A673 (cell line): ENCODE data around the gene SV2C. TPM values are rescaled to one million over a fixed set of nuclear protein-coding genes. Genes with fewer than 3 reads are reported as not detected.
A peak's percentile ranks its signal among the peaks of the same experiment; 100 is the strongest.

Experiments
- BruUV-seq: library from RNA; stranded (reverse); fragments of 400-500 nt; replicated peaks from 2 replicates; lab custom pipeline; 2021; lab: Mats Ljungman, UMichigan
- CTCF ChIA-PET: fragments of 300-600 bp; sonication (Branson Sonifier 250); formaldehyde crosslinking; loops from one replicate; lab custom pipeline; 2022; ENCODE audit warnings: antibody characterized with exemption; lab: Charles Lee
- POLR2A ChIA-PET: fragments of 300-600 bp; sonication (Branson Sonifier 250); formaldehyde crosslinking; loops from one replicate; lab custom pipeline; 2022; ENCODE audit warnings: antibody characterized with exemption; ENCODE audit not compliant: low non-redundant PET; lab: Charles Lee
- DNase-seq: peaks from one replicate; pipeline ENCODE4 v3.0.0-alpha.2; 2015; ENCODE audit warnings: low spot score
- H3K27ac ChIP-seq: fragments of 200-600 bp; sonication (generic); 2 replicates; pipeline ENCODE4 v1.5.1; 2016; ENCODE audit warnings: mixed run types, low read depth, mild to moderate bottlenecking, mixed read lengths, antibody characterized with exemption, low read length; ENCODE audit not compliant: poor library complexity, severe bottlenecking
- H3K27me3 ChIP-seq: fragments of 200-600 bp; sonication (generic); replicated peaks from 2 replicates; pipeline ENCODE4 v1.6.1; 2017; ENCODE audit warnings: mixed run types, low read depth, mild to moderate bottlenecking, mixed read lengths, antibody characterized with exemption, low read length; ENCODE audit not compliant: insufficient read depth, poor library complexity
- H3K36me3 ChIP-seq: fragments of 200-600 bp; sonication (generic); 2 replicates; pipeline ENCODE4 v1.6.1; 2016; ENCODE audit warnings: mixed run types, mild to moderate bottlenecking, mixed read lengths, antibody characterized with exemption, low read length; ENCODE audit not compliant: insufficient read depth, poor library complexity, severe bottlenecking
- H3K4me1 ChIP-seq: fragments of 200-600 bp; sonication (generic); 2 replicates; pipeline ENCODE4 v1.6.1; 2017; ENCODE audit warnings: mixed run types, mild to moderate bottlenecking, mixed read lengths, antibody characterized with exemption, low read length; ENCODE audit not compliant: insufficient read depth, poor library complexity, severe bottlenecking
- H3K4me3 ChIP-seq: fragments of 200-600 bp; sonication (generic); 2 replicates; pipeline ENCODE4 v1.5.1; 2016; ENCODE audit warnings: low read depth, mixed run types, mild to moderate bottlenecking, mixed read lengths, low read length; ENCODE audit not compliant: poor library complexity, severe bottlenecking
- H3K9me3 ChIP-seq: fragments of 200-600 bp; sonication (generic); 2 replicates; pipeline ENCODE4 v1.6.1; 2016; ENCODE audit warnings: mixed run types, low read depth, mild to moderate bottlenecking, mixed read lengths, antibody characterized with exemption, low read length; ENCODE audit not compliant: poor library complexity, severe bottlenecking
- EZH2 ChIP-seq: fragments of 200-600 bp; sonication (generic); IDR thresholded peaks from 2 replicates; pipeline ENCODE4 v1.6.1; 2017; ENCODE audit warnings: borderline replicate concordance, low read depth, mild to moderate bottlenecking, mixed read lengths, antibody characterized with exemption, low read length; ENCODE audit not compliant: poor library complexity, severe bottlenecking
- intact Hi-C: fragments of 100-400 bp; cut with micrococcal nuclease; formaldehyde crosslinking; loops from one replicate; pipeline ENCODE4 v1.10.0; 2022; ENCODE audit not compliant: unreplicated experiment
- total RNA-seq: library from RNA; stranded (reverse); gene quantifications from 2 replicates; pipeline ENCODE4 v1.2.3, GENCODE V29; 2021
- TF ChIP-seq, protein P1 (sequence below): fragments of 300-800, 200-600 bp; sonication (generic); conservative IDR thresholded peaks from 2 replicates; pipeline ENCODE4 v1.5.1; 2017; ENCODE audit warnings: low read depth, mild to moderate bottlenecking, antibody characterized with exemption, low read length, moderate library complexity, mixed read lengths

The SV2C gene
- total RNA-seq, 1 experiment from 2014 or later = 3.1 TPM

DNA sequence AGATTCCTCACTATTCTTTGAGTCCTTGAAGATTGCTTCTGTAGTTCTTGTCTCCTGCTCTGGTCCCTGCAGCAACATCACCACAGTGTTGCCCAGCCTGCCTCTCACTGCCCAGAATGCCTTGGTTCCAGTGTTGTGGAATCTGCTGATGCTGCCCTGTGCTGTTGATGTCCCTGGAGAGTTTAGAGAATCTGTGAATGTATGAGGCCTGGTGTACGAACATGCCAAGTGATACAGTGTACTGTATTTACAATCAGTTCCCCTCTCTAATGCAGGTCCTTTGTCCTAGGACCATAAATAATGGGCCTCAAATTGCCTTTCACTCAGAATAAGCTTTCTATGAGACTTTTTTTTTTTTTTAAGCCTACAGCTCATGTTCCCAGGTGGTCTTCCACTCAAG lies 8.2 kb downstream of the SV2C start:
- Histone ChIP-seq H3K4me3 (no peak overlapping the region), H3K27ac (no peak overlapping the region), H3K9me3 (no peaks in the 10 kb centered on the region), H3K36me3 (no peaks in the 10 kb centered on the region), H3K4me1 (no peaks in the 10 kb centered on the region), H3K27me3 (peaks cover 13% of the 10 kb centered on the region)
- intact Hi-C loops = no loop called here
- no peak for TF ChIP-seq EZH2
- TF ChIP-seq, protein P1, sequence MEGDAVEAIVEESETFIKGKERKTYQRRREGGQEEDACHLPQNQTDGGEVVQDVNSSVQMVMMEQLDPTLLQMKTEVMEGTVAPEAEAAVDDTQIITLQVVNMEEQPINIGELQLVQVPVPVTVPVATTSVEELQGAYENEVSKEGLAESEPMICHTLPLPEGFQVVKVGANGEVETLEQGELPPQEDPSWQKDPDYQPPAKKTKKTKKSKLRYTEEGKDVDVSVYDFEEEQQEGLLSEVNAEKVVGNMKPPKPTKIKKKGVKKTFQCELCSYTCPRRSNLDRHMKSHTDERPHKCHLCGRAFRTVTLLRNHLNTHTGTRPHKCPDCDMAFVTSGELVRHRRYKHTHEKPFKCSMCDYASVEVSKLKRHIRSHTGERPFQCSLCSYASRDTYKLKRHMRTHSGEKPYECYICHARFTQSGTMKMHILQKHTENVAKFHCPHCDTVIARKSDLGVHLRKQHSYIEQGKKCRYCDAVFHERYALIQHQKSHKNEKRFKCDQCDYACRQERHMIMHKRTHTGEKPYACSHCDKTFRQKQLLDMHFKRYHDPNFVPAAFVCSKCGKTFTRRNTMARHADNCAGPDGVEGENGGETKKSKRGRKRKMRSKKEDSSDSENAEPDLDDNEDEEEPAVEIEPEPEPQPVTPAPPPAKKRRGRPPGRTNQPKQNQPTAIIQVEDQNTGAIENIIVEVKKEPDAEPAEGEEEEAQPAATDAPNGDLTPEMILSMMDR = no peak
- BruUV-seq = no TSS peak
- POLR2A ChIA-PET = no interaction called here
- no peak for DNase-seq
- CTCF ChIA-PET = no interaction called here

DNA sequence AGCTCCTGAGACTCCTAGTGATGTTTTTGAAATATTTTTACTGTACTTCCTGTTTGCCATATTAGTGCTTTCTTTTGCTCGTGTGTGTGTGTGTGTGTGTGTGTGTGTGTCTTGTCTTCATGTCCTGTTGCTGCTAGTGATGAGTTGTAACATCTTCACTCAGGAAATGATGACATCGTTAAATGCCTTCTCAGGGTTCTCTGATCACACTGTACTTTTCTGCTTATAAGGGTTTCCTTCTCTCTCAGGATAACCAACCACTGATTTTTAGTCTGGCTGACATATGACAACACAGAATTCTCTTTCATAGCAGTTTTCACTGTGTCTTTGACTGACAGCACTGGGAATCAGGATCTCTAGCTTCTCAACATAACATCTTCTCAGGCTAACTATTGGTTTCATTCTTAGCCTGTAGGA lies 16.1 kb downstream of the SV2C start:
- intact Hi-C loops = no loop called here
- CTCF ChIA-PET = interaction anchor here (0.6 kb wide), 1 partner anchor 11 kb away, joined by 3 read pairs; no protein-coding TSS in a partner anchor
- no TSS peak for BruUV-seq
- POLR2A ChIA-PET = interaction anchor here (0.5 to 0.7 kb wide), 2 partner anchors 96 to 233 kb away, joined by 4 read pairs; no protein-coding TSS in a partner anchor
- no peak overlapping the region for H3K4me3 ChIP-seq
- H3K4me1 ChIP-seq = no peaks in the 10 kb centered on the region
- no peaks in the 10 kb centered on the region for H3K27me3 ChIP-seq
- TF ChIP-seq, protein P1 = no peak
- TF ChIP-seq EZH2 = no peak
- peak; percentile 58 for DNase-seq
- H3K9me3 ChIP-seq = no peaks in the 10 kb centered on the region
- no peaks in the 10 kb centered on the region for H3K36me3 ChIP-seq
- peak overlapping the region; percentile 62 for H3K27ac ChIP-seq

DNA sequence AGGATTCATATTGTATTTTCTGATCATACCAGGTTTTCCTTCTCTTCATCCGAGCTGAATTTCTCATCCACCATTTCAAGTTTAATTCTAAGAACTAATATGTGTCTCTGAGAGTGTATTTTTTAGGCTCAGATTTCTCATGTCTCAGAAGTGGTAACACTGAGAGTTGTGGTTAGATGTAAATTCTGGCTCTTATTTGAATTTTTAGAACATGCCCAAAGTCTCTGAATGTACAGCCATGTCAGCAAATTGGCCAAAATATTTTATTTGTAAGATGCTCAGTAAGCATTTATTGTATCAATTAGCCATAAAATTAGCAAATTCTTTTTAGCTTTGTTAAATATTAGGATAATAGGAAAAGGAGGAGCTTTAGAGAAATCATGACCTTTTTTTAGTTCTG lies 16.6 kb downstream of the SV2C start:
- Histone ChIP-seq H3K4me1 (no peaks in the 10 kb centered on the region), H3K4me3 (no peak overlapping the region), H3K9me3 (no peaks in the 10 kb centered on the region), H3K27ac (peak overlapping the region; percentile 62), H3K27me3 (no peaks in the 10 kb centered on the region), H3K36me3 (no peaks in the 10 kb centered on the region)
- CTCF ChIA-PET = no interaction called here
- DNase-seq = no peak
- TF ChIP-seq EZH2 = no peak
- TF ChIP-seq, protein P1 = no peak
- POLR2A ChIA-PET = no interaction called here
- intact Hi-C loops = no loop called here
- no TSS peak for BruUV-seq
